CD4-positive, alpha-beta T cell treated with Interleukin-4 for 1 hour (primary cell): Measurements from ENCODE around the gene IMP4.
"Not testable (repeated sequence)": the region's sequence is repeated elsewhere in the genome, so short reads cannot be mapped to it uniquely, and the experiment has no call there.

Experiments
- DNase-seq, 2 donors: peaks; one replicate each; pipeline ENCODE4 v3.0.0-alpha.2; 2020 to 2022

IMP4 gene

DNA sequence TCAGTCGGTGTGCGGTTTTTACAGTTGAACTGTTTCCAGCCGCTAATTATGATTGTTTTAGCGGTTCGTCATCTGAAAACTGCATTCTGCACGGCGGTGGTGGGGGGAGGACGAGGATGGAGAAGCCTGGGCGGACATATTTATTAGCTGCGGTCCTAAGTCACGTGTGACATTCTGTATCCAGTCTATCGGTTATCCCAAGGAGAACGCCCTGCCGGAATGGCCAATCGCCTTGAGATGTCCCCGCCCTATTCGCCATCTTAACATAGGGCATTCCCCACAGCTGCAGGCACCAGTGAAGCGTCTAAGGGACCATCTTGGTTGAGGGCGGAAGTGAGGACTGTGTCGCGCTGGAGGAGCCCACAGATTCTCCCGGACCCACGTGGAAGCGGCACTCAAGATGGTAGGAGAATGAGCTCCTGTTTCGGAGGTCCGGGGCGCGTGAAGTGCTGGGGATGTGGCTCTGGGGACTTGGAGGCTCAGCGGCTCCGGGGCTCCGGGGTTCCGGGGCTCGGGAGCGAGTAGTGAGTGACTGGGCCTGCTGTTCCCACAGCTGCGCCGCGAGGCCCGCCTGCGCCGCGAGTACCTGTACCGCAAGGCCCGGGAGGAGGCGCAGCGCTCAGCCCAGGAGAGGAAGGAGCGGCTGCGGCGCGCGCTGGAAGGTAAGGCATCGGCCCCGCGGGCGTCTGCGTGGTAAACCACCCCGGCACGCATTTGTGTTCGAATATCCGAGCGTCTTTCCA, at the start of gene IMP4:
IMP4 (plus strand) TSS at position 365 of the 743 bp plus-strand sequence; CDS start at position 401, 36 bp downstream.
- peak; percentile 98 to 99 for DNase-seq

GRCh38 chr2:130300258-130300969, 42.3 kb upstream of the IMP4 start:
- no peak for DNase-seq

DNA sequence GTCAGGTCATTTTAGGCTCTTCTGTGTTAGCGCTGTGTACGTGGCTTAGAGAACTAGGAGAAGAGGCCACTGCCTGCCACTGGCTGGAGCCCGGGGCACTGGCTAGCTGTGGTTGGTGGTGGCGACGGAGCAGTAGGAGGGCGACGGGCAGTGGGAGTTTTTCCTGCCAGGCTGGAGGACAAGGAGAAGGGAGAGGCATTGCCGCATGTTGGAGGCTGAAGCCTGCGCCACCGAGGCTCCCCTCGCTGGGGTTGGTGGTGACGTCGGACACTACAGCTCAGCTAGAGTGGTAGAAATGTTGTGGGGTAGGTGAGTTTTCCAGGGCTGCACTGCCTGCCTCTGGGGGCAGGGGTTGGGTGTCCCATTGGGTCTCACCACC, 41.7 kb upstream of the IMP4 start:
- no peak for DNase-seq

DNA sequence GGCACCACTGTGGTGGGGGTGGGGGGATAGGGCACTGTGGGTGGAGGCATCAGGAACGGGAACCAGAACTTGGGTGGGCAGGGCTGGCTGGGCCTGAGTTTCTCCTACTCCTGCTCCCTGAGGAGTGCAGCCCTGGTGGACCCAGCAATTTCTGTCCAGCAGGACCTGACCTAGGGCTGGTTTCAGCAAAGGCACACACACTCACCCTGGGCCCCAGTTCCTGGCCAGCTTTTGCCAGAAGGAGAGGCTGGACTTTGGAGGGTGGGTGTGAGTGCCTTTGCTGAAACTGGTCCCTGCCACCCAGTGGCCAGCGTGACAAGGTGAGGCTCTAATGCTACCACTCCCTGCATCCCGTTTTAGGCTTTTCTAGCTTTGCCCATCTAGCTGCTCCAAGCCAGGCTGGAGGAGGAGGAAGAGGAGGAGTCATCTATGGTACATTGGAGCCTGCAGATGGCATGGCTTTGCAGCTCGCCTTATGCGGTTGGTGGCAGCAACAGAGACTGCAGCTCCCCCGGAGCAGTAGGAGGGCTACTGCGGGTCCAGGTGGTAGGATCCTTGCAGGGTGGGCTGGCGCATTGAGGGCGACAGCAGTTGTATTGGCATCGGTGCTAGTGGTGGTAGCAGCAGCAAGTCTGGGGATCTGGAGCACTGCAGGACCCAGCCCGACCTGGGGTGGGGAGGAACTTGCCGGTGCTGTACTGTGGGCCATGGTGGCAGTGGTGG, 40.4 kb upstream of the IMP4 start:
- DNase-seq = no peak

DNA sequence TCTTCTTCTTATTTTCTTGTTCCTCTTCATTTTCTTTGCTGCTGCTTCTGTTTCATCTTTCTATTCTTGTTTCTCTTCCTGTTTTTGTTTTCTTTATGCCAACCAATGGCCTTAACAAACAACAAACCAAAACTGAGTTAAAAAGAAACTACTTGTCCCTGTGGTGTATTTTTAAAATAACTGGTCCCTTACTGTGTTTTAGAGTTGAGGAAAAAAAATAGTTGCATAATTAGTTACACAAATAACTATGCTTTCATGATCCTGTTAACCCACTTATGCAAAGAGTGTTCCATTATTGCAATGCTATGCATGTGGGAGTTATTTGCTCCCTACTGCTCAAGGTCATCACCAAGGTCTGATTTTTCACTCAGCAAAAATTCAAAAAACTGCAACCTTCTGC, 39.5 kb upstream of the IMP4 start:
- no peak for DNase-seq

DNA sequence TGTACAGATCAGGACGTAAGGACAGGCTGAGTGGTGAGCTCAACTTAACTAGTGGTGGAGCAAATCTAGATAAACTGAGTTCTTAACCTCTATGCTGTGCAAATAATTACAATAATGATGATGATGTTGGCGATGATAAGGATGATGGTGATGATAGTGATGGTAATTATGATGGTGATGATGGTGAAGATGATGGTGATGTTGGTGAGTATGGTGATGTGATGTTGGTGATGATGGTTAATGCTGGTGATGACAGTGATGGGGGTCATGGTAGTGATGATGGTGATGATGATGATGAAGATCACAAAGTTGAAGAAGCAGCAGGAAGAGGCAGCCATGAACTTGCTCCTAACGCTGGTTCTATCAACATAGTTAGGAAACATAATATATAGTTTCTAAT, 38.0 kb upstream of the IMP4 start:
- DNase-seq = no peak

- no peak for DNase-seq
Measured at GRCh38 chr2:130307850-130308249, 34.8 kb upstream of the IMP4 start.

GRCh38 chr2:130310881-130311280, 31.8 kb upstream of the IMP4 start:
- no peak for DNase-seq

- no peak for DNase-seq
Measured at GRCh38 chr2:130313812-130314334, 28.8 kb upstream of the IMP4 start.

- DNase-seq = no peak
Measured at GRCh38 chr2:130314377-130314776, 28.3 kb upstream of the IMP4 start.

DNA sequence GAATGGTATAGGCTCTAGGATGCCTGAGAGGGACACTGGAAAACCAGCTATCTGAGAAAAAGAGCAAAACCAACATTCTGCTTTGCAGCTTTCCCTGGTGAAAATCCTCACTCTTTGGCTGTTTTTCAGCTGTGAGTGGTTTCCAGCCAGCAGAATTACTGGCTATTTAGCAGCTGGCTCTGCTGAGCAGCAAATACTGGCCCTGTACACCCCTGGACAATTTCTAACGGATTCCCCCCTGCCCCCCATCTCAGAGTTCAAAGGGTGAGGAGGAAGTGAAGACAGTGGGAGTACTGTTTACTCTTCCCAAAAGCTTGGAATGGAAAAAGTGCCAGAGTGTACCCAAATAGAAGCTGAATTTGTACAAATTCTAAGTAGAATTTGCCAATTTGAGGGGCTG, 26.1 kb upstream of the IMP4 start:
- DNase-seq = no peak

DNA sequence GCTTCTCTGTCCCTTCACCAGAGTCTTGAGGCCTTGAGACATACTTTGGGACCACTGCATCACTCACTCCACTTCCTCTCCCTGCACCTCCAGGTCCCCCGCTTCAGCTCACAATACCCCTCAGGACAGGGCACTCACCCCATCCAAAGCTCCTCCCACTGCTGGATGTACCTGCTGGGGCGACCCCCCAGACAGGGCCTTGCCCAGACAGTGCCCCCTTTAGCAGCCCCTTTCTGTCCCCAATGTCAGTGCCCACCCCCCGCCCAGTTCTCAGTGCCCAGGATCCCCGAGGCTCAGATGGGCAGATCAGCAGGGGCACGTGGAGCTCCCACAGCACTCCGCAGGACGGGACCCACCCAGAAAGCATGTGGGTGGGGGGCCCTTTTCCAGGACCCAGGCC, 23.8 kb upstream of the IMP4 start:
- DNase-seq = no peak

DNA sequence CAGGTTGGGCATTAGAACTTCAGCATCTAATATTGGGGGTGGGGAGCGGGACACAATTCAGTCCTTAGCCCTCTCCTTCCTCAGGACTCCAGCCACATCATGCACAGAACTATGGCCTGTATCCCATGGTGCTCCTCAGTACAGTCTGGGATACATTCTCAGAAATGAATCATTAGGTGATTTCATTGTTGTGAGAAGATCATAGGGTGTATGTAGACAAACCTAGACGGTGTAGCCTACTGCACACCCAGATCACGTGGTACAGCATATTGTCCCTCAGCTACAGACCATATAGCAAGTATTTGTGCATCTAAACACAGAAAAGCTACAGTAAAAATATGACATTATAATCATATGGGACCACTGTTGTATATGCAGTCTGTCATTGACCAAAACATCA, 23.2 kb upstream of the IMP4 start:
- no peak for DNase-seq

GRCh38 chr2:130327703-130328527, 14.8 kb upstream of the IMP4 start:
- no peak for DNase-seq

DNA sequence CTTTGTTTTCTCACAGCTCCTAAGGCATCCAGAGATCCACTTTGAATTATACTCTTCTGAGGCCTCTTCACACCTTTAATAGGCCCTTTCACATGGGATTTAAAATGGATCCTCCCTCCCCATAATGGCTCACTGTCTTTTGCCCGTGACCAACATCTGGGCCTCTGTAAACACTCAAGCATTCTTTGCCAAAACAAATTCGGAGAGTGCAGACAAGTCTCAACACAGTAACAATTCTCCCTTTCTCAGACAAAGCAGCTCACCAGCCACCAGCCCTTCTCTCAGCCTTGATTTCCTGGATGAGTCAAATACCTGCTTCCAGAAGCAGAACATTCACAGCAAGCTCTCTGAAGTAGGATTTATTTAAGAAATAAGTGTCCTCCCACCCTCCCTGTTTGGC, 14.0 kb upstream of the IMP4 start:
- DNase-seq = no peak

DNA sequence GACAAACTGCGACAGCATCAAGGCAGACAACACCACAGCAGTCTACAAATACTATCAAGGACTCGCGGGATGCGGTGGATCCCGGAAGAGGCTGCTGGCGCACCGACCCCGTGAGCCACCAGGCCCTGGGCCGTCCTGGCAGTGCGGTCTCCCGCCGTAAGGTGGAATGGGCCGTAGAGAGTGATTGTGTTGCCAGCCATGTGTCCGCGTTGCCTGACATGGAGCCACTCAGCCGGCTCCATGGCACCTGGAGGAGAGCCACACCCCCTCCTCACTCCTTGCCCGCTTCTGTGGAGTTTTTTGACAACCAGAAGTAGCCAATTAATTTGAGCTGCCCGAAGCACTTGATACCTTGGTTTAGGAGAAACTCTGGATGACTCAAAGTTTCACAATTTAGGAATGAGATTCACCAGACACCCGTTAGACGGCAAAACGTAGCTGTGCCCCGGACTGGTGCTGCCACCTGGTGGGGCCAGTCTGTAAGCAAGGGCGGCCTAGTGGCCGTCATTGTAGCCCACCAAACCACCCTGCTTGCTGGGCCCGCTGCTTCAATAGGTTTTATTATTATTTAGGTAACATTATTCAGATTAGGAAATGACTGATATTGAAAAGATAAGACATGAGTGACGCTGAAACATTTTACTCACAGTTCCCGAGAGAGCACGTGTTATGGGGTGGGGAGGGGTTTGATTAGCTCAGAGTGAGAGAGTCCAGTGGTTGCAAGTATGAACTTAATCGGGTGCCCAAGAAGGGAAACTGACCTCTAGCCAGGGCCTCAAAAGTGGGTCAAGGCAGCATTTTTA, 10.2 kb upstream of the IMP4 start:
- peak; percentile 68 to 69 for DNase-seq

DNA sequence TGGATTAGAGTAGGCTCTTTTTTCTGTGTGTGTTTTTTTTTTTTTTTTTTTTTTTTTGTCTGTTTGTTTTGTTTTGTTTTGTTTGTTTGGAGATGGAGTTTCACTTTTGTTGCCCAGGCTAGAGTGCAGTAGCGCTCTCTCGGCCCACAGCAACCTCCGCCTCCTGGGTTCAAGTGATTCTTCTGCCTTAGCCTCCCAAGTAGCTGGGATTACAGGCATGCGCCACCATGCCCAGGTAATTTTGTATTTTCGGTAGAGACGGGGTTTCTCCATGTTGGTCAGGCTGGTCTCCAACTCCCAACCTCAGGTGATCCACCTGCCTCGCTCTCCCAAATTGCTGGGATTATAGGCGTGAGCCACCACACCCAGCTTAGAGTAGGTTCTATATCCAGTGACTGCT, 9.4 kb upstream of the IMP4 start:
- DNase-seq = not testable (repeated sequence)

DNA sequence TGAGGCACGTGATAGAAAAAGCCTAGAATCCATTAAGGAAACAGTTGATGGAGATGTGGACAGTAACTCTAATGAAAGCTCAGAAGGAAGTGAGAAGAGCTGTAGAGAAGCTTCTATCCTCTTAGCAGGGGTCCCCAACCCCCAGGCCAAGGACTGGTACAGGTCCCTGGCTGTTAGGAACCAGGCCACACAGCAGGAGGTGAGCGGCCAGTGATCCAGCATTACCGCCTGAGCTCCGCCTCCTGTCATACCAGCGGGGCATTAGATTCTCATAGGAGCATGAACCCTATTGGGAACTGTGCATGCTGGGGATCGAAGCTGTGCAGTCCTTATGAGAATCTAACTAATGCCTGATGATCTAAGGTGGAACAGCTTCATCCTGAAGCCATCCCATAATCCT, 8.7 kb upstream of the IMP4 start:
- no peak for DNase-seq

DNA sequence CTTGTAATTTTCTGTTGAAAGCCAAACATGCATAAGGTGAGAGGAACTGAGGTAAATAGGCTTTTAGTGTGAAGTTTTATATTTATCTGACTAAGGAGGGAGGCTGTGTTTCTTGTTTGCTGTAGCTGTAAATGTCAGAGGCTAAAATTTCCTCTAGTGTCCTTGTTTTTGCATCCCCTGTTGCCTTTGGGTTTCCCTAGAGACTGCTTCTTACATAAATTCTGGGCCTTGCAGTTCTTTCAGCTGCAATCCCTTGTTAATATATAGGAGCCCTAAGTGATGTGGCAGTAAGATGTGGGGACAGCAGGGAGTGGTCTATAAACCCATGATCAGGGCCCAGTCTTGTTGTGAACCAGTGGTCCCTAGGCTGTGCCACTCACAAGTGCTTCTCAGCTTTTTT, 7.5 kb upstream of the IMP4 start:
- DNase-seq = no peak

GRCh38 chr2:130336150-130336876, 6.4 kb upstream of the IMP4 start:
- DNase-seq = no peak
